ENCODE data around the gene TPT1.
A peak's percentile ranks its signal among the peaks of the same experiment; 100 is the strongest.

The TPT1 gene

DNA sequence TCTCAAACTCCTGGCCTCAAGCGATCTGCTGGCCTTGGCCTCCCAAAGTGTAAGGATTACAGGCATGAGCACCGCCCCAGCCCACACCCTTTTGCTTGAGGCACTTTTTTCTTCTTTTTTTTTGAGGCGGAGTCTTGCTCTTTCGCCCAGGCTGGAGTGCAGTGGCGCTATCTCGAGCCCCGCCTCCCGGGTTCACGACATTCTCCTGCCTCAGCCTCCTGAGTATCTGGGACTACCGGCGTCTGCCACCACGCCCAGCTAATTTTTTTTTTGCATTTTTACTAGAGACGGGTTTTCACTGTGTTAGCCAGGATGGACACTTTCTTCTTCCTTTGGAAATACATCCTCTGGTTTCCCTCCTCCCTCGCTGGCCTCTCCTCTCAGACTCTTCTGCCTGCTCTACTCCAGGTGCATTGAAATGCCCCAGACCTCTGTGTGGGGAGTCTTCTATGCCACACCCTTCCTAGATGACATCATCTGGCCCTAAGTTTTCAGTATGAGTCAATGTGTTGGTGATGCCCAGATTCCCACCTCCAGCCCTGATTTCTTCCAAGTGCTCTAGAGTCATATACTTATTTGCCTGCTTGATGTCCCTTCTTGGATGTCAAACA, 20.7 kb upstream of the TPT1 start (continued):
- TF ChIP-seq, protein P1, sequence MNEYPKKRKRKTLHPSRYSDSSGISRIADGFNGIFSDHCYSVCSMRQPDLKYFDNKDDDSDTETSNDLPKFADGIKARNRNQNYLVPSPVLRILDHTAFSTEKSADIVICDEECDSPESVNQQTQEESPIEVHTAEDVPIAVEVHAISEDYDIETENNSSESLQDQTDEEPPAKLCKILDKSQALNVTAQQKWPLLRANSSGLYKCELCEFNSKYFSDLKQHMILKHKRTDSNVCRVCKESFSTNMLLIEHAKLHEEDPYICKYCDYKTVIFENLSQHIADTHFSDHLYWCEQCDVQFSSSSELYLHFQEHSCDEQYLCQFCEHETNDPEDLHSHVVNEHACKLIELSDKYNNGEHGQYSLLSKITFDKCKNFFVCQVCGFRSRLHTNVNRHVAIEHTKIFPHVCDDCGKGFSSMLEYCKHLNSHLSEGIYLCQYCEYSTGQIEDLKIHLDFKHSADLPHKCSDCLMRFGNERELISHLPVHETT (tag by site-specific recombination; IDR thresholded peaks at IDR 0.05) = no peak
- TF ChIP-seq ZNF112 (tag by site-specific recombination; IDR thresholded peaks at IDR 0.05) (no peak), BCL11A (tag by site-specific recombination; IDR thresholded peaks at IDR 0.05; ENCODE audit: low read depth) (no peak), ZNF514 (tag by site-specific recombination; IDR thresholded peaks at IDR 0.05) (no peak), ZNF155 (tag by site-specific recombination; IDR thresholded peaks at IDR 0.05) (no peak), ZNF654 (tag by site-specific recombination; IDR thresholded peaks at IDR 0.05; ENCODE audit: low read depth) (no peak), ZNF610 (tag by site-specific recombination; IDR thresholded peaks at IDR 0.05; ENCODE audit: borderline replicate concordance) (no peak), SETDB1 (IDR thresholded peaks at IDR 0.05; ENCODE audit: insufficient read length, low read length) (no peak), GLIS2 (tag by site-specific recombination; IDR thresholded peaks at IDR 0.05) (peak; percentile 46; the same call in 1 of the 2 replicates), ZNF629 (tag by site-specific recombination; IDR thresholded peaks at IDR 0.05) (peak; percentile 92), SP7 (tag by site-specific recombination; IDR thresholded peaks at IDR 0.05) (peak; percentile 50; the same call in 1 of the 2 replicates), ZNF549 (tag by site-specific recombination; IDR thresholded peaks at IDR 0.05) (no peak), ZNF146 (tag by site-specific recombination; IDR thresholded peaks at IDR 0.05) (no peak), ZNF791 (tag by site-specific recombination; IDR thresholded peaks at IDR 0.05) (no peak), ZNF16 (tag by site-specific recombination; IDR thresholded peaks at IDR 0.05; ENCODE audit: low read depth) (no peak), ZNF174 (tag by site-specific recombination; IDR thresholded peaks at IDR 0.05) (no peak), SP2 (tag by site-specific recombination; IDR thresholded peaks at IDR 0.05) (peak; percentile 44), ZFHX2 (tag by site-specific recombination; conservative IDR thresholded peaks at IDR 0.05) (no peak), ZNF830 (tag by site-specific recombination; IDR thresholded peaks at IDR 0.05; ENCODE audit: low read depth) (no peak), ZNF473 (tag by site-specific recombination; IDR thresholded peaks at IDR 0.05) (no peak), SCRT1 (tag by site-specific recombination; IDR thresholded peaks at IDR 0.05; ENCODE audit: borderline replicate concordance) (no peak), ZNF660 (tag by site-specific recombination; IDR thresholded peaks at IDR 0.05) (no peak; the same call in 1 of the 2 replicates), ZNF521 (tag by site-specific recombination; IDR thresholded peaks at IDR 0.05) (no peak), ZNF354C (tag by site-specific recombination; IDR thresholded peaks at IDR 0.05; ENCODE audit: borderline replicate concordance, low read depth) (no peak), ZBTB7A (tag by site-specific recombination; IDR thresholded peaks at IDR 0.05; ENCODE audit: low read depth) (no peak), PRDM1 (tag by site-specific recombination; IDR thresholded peaks at IDR 0.05) (peak; percentile 62), ZNF530 (tag by site-specific recombination; IDR thresholded peaks at IDR 0.05; ENCODE audit: low read depth) (no peak), ZNF266 (tag by site-specific recombination; IDR thresholded peaks at IDR 0.05; ENCODE audit: low read depth) (no peak), GLI4 (tag by site-specific recombination; IDR thresholded peaks at IDR 0.05) (no peak), IKZF3 (tag by site-specific recombination; IDR thresholded peaks at IDR 0.05) (no peak)
- TF ChIP-seq, protein P2, sequence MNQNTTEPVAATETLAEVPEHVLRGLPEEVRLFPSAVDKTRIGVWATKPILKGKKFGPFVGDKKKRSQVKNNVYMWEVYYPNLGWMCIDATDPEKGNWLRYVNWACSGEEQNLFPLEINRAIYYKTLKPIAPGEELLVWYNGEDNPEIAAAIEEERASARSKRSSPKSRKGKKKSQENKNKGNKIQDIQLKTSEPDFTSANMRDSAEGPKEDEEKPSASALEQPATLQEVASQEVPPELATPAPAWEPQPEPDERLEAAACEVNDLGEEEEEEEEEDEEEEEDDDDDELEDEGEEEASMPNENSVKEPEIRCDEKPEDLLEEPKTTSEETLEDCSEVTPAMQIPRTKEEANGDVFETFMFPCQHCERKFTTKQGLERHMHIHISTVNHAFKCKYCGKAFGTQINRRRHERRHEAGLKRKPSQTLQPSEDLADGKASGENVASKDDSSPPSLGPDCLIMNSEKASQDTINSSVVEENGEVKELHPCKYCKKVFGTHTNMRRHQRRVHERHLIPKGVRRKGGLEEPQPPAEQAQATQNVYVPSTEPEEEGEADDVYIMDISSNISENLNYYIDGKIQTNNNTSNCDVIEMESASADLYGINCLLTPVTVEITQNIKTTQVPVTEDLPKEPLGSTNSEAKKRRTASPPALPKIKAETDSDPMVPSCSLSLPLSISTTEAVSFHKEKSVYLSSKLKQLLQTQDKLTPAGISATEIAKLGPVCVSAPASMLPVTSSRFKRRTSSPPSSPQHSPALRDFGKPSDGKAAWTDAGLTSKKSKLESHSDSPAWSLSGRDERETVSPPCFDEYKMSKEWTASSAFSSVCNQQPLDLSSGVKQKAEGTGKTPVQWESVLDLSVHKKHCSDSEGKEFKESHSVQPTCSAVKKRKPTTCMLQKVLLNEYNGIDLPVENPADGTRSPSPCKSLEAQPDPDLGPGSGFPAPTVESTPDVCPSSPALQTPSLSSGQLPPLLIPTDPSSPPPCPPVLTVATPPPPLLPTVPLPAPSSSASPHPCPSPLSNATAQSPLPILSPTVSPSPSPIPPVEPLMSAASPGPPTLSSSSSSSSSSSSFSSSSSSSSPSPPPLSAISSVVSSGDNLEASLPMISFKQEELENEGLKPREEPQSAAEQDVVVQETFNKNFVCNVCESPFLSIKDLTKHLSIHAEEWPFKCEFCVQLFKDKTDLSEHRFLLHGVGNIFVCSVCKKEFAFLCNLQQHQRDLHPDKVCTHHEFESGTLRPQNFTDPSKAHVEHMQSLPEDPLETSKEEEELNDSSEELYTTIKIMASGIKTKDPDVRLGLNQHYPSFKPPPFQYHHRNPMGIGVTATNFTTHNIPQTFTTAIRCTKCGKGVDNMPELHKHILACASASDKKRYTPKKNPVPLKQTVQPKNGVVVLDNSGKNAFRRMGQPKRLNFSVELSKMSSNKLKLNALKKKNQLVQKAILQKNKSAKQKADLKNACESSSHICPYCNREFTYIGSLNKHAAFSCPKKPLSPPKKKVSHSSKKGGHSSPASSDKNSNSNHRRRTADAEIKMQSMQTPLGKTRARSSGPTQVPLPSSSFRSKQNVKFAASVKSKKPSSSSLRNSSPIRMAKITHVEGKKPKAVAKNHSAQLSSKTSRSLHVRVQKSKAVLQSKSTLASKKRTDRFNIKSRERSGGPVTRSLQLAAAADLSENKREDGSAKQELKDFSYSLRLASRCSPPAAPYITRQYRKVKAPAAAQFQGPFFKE (tag by site-specific recombination; IDR thresholded peaks at IDR 0.05; ENCODE audit: borderline replicate concordance) = no peak
- TF ChIP-seq, protein P3, sequence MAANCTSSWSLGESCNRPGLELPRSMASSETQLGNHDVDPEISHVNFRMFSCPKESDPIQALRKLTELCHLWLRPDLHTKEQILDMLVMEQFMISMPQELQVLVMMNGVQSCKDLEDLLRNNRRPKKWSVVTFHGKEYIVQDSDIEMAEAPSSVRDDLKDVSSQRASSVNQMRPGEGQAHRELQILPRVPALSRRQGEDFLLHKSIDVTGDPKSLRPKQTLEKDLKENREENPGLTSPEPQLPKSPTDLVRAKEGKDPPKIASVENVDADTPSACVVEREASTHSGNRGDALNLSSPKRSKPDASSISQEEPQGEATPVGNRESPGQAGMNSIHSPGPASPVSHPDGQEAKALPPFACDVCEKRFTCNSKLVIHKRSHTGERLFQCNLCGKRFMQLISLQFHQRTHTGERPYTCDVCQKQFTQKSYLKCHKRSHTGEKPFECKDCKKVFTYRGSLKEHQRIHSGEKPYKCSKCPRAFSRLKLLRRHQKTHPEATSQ (tag by site-specific recombination; IDR thresholded peaks at IDR 0.05) = no peak
- TF ChIP-seq, protein P4, sequence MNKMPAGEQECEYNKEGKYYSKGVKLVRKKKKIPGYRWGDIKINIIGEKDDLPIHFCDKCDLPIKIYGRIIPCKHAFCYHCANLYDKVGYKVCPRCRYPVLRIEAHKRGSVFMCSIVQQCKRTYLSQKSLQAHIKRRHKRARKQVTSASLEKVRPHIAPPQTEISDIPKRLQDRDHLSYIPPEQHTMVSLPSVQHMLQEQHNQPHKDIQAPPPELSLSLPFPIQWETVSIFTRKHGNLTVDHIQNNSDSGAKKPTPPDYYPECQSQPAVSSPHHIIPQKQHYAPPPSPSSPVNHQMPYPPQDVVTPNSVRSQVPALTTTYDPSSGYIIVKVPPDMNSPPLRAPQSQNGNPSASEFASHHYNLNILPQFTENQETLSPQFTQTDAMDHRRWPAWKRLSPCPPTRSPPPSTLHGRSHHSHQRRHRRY (tag by site-specific recombination; IDR thresholded peaks at IDR 0.05) = no peak
